Activated B cell treated with CpG ODN at 0.5 μM for 24 hours (primary cell): Measurements from ENCODE around the gene TRIM66. TPM values are rescaled to one million over a fixed set of nuclear protein-coding genes. Genes with fewer than 3 reads are reported as not detected.

Experiments
- ATAC-seq: fragments of 200-7000 bp; cut with Tn5 transposase; one replicate; pipeline ENCODE4 v1.10.0; 2021; ENCODE audit warnings: low read depth, mild to moderate bottlenecking, moderate library complexity
- CTCF ChIA-PET: fragments of 350-600 bp; sonication (Branson Sonifier 250); formaldehyde crosslinking; loops from one replicate; lab custom pipeline; 2021; ENCODE audit warnings: antibody characterized with exemption; lab: Charles Lee
- POLR2A ChIA-PET: fragments of 350-600 bp; sonication (Branson Sonifier 250); formaldehyde crosslinking; loops from one replicate; lab custom pipeline; 2021; ENCODE audit warnings: antibody characterized with exemption; lab: Charles Lee
- DNase-seq: peaks from one replicate; pipeline ENCODE4 v3.0.0; 2022
- H3K27ac Mint-ChIP-seq: one replicate; pipeline ENCODE4 v1.8.0; 2020; ENCODE audit warnings: mixed read lengths
- H3K27me3 Mint-ChIP-seq: one replicate; pipeline ENCODE4 v1.8.0; 2021; ENCODE audit warnings: mixed read lengths
- H3K36me3 Mint-ChIP-seq: one replicate; pipeline ENCODE4 v1.8.0; 2021; ENCODE audit warnings: low read depth, mixed read lengths
- H3K4me1 Mint-ChIP-seq: one replicate; pipeline ENCODE4 v1.8.0; 2021; ENCODE audit warnings: mixed read lengths
- H3K4me3 Mint-ChIP-seq: one replicate; pipeline ENCODE4 v1.8.0; 2020; ENCODE audit warnings: mild to moderate bottlenecking, mixed read lengths
- H3K9me3 Mint-ChIP-seq: one replicate; pipeline ENCODE4 v1.8.0; 2020; ENCODE audit warnings: mixed read lengths
- intact Hi-C: fragments of 100-400 bp; cut with micrococcal nuclease; formaldehyde crosslinking; loops from one replicate; pipeline ENCODE4 v1.15.1; 2024
- total RNA-seq: library from RNA; stranded (reverse); gene quantifications from 2 replicates; pipeline ENCODE4 v1.2.3, GENCODE V29; 2022
- TF ChIP-seq, protein P1 (sequence below): fragments of 200-600 bp; IDR thresholded peaks from one replicate; pipeline ENCODE4 v1.8.0; 2022; ENCODE audit warnings: antibody characterized with exemption, mild to moderate bottlenecking

TRIM66 gene
- total RNA-seq, 1 donor from 2014 or later: 12.4 TPM

DNA sequence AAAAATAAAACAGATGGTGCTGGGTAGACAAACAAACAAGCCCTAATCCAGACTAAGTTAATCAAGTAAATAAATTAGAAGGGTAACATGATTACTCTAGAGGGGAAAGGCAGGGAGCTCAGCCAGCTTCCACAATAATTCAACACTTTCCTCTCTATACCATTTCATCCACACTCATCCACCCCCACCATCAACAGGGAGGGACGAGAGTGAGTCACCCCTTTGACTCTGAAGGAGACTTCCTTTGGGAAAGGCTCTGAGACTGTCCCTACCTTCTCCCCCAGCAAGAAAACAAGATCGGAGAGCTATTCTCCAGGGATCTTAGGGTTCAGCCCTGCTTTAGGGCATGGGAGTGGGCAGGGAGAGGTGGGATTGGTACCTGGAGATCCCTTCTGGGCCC, 33.1 kb downstream of the TRIM66 start:
- Mint-ChIP-seq H3K27me3 (no peaks in the 10 kb centered on the region), H3K27ac (no peak overlapping the region), H3K9me3 (no peaks in the 10 kb centered on the region), H3K4me1 (no peaks in the 10 kb centered on the region), H3K4me3 (no peak overlapping the region), H3K36me3 (peaks cover 27% of the 10 kb centered on the region)
- ChIA-PET POLR2A (no interaction called here), CTCF (no interaction called here)
- ATAC-seq (no peak), DNase-seq (no peak)
- intact Hi-C loops: no loop called here
- TF ChIP-seq, protein P1, sequence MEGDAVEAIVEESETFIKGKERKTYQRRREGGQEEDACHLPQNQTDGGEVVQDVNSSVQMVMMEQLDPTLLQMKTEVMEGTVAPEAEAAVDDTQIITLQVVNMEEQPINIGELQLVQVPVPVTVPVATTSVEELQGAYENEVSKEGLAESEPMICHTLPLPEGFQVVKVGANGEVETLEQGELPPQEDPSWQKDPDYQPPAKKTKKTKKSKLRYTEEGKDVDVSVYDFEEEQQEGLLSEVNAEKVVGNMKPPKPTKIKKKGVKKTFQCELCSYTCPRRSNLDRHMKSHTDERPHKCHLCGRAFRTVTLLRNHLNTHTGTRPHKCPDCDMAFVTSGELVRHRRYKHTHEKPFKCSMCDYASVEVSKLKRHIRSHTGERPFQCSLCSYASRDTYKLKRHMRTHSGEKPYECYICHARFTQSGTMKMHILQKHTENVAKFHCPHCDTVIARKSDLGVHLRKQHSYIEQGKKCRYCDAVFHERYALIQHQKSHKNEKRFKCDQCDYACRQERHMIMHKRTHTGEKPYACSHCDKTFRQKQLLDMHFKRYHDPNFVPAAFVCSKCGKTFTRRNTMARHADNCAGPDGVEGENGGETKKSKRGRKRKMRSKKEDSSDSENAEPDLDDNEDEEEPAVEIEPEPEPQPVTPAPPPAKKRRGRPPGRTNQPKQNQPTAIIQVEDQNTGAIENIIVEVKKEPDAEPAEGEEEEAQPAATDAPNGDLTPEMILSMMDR: no peak

DNA sequence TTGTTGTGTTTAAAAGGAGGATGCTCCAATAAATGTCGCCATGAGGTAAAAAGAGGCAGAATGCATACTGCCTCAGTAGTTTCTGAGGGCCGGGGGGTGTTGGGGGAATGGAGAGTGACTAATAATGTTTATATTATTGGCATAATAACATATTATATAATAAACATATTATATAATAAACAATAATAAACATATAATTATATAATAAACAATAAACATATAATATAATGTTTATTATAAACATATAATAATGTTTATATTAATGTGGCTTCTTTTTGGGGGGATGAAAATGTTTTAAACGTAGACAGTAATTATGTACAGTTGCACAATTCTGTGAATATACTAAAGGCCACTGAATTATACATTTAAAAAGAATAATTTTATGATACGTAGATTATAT, 35.6 kb downstream of the TRIM66 start:
- Mint-ChIP-seq H3K4me1 (no peaks in the 10 kb centered on the region), H3K27ac (no peak overlapping the region), H3K36me3 (peaks cover 33% of the 10 kb centered on the region), H3K4me3 (no peak overlapping the region), H3K9me3 (no peaks in the 10 kb centered on the region), H3K27me3 (no peaks in the 10 kb centered on the region)
- ATAC-seq (no peak), DNase-seq (no peak)
- TF ChIP-seq, protein P1: no peak
- intact Hi-C loops: no loop called here
- POLR2A ChIA-PET: no interaction called here
- CTCF ChIA-PET: no interaction called here

DNA sequence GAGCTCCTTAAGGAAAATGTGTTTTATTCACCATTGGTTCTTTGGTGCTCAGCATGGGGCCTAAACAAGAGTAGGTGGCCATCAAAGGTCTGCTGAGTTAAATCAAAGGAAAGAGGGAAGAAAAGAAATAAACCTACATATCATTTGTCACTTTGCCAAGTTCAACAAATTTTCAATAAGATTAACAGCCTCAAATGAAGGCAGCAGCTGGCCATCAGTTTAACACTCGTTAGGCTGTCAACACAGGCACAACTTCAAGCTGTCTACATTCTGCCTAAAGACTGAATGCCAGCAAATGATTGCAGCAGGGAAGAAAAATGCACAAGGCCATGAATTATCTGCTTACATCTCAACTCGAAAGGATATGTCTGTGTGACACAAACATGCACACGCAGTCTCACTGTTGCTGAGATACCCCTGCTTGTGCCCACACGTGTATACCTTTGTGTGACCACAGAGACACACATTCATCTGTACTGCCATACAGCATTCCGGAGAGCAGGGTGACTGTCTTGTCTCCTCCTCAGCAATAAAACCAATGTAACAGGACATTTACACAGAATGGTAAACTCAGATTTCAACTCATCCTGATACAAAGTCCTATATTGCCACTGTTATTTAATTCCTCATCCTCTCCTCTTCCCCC, 40.1 kb downstream of the TRIM66 start:
- POLR2A ChIA-PET: interaction anchor here (1.0 kb wide), 1 partner anchor 46 kb away, joined by 3 read pairs; no protein-coding TSS in a partner anchor
- DNase-seq (no peak), ATAC-seq (no peak)
- Mint-ChIP-seq H3K27ac (no peak overlapping the region), H3K9me3 (no peaks in the 10 kb centered on the region), H3K27me3 (no peaks in the 10 kb centered on the region), H3K4me3 (no peak overlapping the region), H3K36me3 (peaks cover 40% of the 10 kb centered on the region), H3K4me1 (no peaks in the 10 kb centered on the region)
- CTCF ChIA-PET: no interaction called here
- intact Hi-C loops: no loop called here
- TF ChIP-seq, protein P1: no peak

DNA sequence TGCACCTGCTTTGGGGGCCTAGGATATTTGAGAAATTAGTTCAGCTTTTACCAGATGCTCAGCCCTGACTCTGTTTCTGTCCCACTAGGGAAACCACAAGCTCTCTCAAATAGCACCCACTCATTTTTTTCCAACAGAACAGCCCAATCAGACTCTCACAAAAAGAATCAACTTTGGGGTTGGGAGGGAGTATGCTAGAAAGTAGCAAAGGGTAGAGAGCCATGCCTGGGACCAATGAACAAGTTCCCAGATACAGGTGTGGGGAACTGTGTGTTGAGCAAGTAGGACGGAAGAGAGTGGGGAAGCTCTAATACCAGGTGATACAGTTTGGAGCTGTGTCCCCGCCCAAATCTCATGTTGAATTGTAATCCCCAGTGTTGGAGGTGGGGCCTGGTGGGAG, 41.1 kb downstream of the TRIM66 start:
- ChIA-PET POLR2A (interaction anchor here (1.0 kb wide), 1 partner anchor 47 kb away, joined by 3 read pairs; no protein-coding TSS in a partner anchor), CTCF (no interaction called here)
- ATAC-seq: no peak
- TF ChIP-seq, protein P1: no peak
- H3K9me3 Mint-ChIP-seq: peaks cover 2% of the 10 kb centered on the region
- no peaks in the 10 kb centered on the region for H3K4me1 Mint-ChIP-seq
- DNase-seq: no peak
- H3K27me3 Mint-ChIP-seq: no peaks in the 10 kb centered on the region
- peaks cover 46% of the 10 kb centered on the region for H3K36me3 Mint-ChIP-seq
- no peak overlapping the region for H3K27ac Mint-ChIP-seq
- H3K4me3 Mint-ChIP-seq: no peak overlapping the region
- intact Hi-C loops: no loop called here

DNA sequence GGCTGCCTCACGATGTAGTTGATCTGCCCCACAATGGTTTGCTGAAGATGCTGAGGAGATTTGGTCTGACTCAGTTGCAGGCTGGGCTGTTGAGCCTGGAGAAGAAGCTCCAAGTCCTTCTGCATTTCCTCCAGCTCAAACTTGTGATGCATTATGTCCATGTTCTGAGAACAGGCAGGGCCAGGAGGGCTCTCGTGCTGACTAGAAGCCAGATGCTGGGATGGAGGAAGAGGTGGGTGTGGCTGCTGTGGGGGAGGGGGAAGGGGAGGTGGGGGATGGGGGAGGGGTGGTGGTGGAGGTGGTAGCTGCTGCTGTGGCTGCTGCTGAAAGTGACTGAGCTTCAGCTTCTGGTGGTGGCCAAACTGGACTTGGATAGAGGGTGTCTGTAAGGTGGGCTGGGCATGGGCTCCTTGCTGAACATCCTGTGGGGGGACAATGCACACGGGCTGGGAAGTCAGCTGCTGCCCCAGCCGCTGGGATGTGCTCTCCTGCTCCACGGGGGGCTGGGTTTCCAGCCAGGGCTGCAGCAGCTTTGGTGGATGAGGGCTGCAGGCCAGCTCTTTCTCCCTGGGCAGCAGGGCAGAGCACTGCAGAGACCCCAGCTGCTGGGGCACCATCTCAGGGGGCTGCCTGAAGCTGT, 42.1 kb downstream of the TRIM66 start:
- no peaks in the 10 kb centered on the region for H3K27me3 Mint-ChIP-seq
- intact Hi-C loops: no loop called here
- DNase-seq (no peak), ATAC-seq (no peak)
- POLR2A ChIA-PET: no interaction called here
- H3K36me3 Mint-ChIP-seq: peaks cover 53% of the 10 kb centered on the region
- CTCF ChIA-PET: no interaction called here
- H3K4me3 Mint-ChIP-seq: no peak overlapping the region
- no peak overlapping the region for H3K27ac Mint-ChIP-seq
- H3K9me3 Mint-ChIP-seq: peaks cover 2% of the 10 kb centered on the region
- TF ChIP-seq, protein P1: no peak
- no peaks in the 10 kb centered on the region for H3K4me1 Mint-ChIP-seq
